AG08395 (cell line): ENCODE measurements around the gene VEPH1.

Source experiments
- DNase-seq: peaks from one replicate; pipeline ENCODE4 v3.0.0; 2012; ENCODE audit warnings: mixed read lengths, low spot score

The VEPH1 gene

GRCh38 chr3:157477441-157477840 is 25.8 kb downstream of the VEPH1 start:
- no peak for DNase-seq

- peak; percentile 24 for DNase-seq
Observed at GRCh38 chr3:157475921-157476414, 27.2 kb downstream of the VEPH1 start.

DNA sequence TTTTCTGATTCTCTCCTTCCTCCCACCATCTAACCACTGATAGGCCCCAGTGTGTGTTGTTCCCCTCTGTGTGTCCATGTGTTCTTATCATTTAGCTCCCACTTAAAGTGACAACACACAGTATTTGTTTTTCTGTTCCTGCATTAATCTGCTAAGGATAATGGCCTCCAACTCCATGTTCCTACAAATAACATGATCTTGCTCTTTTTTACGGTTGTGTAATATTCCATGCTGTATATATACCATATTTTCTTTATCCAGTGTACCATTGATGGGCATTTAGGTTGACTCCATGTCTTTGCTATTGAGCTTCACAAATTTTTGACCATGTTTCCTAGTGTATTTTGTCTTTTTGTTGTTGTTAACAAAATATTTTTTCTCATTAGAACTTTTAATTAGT is 30.6 kb downstream of the VEPH1 start:
- no peak for DNase-seq

GRCh38 chr3:157471064-157471463 is 32.2 kb downstream of the VEPH1 start:
- DNase-seq, result no peak

DNA sequence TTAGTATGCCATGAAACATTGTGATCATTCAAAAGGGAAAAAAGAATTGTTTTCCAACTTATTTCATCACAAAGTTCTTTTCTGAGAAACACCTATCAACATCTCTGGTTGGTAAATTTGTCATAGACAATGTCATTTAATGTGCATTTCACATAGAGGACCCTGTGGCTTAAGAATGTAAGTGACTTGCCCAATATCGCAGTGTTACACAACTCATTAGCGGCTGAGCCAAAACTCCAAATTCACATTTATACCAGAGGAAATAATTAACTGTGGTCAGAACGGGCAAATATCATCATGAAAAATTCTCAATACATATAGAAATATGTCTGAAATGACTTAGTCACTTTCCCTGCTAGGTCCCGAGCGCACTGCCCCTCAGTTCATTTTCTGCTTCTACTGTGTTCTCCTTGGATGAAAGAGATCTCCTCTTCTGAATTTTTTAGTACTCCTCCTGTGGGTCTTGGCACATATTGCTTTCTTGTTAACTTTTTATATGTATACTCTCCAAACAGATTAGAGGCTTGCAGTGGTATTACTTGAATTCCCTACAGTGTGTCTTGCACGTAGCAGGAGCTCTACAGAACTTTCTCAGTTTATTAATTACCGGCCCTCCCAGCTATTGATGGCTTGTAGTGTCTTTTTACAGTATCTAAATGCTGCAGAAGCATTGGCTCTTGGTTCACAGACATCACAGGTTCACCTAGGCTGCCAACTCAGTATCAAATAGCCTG is 33.5 kb downstream of the VEPH1 start:
- no peak for DNase-seq

- peak; percentile 56 for DNase-seq
Observed at GRCh38 chr3:157467200-157467599, 36.0 kb downstream of the VEPH1 start.

DNA sequence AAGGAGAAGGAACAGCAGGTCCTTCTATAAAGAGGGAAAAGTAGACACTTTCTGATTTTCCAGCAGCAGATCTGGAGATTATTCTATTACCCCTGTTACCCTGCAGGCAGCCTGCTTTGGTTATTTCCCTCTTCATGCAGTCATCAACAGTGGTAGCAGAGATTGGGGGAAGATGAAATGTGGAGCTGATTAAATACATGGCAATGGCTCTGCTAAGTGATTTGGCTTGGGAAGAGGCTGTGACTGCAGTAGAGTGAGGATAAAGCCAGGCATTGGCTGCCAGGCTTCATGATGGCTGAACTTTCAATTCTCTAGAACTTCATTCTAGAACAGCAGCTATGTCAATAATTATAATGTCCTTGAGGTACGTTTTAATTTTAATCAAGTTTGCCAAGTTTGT is 37.5 kb downstream of the VEPH1 start:
- no peak for DNase-seq

GRCh38 chr3:157464321-157464720 is 38.9 kb downstream of the VEPH1 start:
- DNase-seq, result no peak

GRCh38 chr3:157463816-157464215 is 39.4 kb downstream of the VEPH1 start:
- DNase-seq, result no peak

DNA sequence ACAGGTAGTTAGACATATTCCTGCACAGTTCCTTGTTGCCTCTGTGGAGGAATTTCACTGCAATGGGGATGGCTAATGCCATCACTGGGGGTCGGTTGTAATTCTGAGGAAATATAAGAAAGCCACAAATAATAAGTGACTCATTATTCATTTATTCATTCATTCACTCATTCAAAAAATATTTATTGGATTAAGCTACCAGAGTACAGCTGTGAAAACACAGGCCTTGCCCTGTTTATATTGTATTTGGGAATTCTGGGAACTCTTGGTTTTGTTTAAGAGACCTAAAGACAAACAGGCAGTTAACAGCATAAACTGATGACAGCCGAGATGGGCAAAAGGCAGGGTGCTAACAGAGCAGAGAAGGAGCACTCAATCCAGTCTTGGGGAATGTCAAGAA is 43.0 kb downstream of the VEPH1 start:
- DNase-seq, result no peak

DNA sequence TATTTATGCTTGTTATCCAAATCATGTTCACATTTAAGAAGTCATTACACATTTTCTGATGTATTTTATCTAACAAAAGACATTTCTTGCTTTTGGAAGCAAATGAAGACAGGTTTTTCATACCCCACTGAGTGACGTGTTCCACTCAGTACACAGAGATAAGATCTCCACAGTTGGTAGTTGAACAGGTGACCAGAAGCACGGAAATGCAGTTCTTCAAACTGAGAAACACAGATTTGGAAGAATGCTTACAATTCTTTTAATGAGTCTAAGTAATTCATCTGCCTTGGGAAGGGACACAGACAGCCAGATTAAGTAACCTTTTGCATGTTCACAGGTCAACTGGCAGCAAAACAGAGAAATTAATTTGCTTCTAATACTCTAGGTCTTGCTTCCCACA is 43.5 kb downstream of the VEPH1 start:
- DNase-seq, result no peak

GRCh38 chr3:157453824-157454223 is 49.4 kb downstream of the VEPH1 start:
- DNase-seq, result no peak

DNA sequence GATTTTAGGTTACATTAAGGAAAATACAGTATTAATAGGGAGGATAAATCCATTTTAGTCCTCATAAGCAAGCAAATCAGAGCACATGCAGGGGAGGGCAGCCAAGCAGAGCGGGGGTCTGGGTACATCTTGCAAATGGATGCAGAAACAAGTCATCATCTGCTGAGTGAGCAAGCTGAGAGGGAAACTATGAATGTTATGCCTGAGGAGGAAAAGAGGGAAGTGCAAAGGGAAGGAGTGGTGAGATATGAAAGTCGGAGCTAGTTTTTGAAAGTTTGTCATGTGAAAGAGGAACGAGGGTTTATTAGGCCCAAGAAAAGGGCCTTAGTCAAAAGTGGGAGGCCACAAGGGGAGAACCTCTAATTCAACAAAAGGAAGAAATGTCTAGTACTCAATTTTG is 51.1 kb downstream of the VEPH1 start:
- no peak for DNase-seq

DNA sequence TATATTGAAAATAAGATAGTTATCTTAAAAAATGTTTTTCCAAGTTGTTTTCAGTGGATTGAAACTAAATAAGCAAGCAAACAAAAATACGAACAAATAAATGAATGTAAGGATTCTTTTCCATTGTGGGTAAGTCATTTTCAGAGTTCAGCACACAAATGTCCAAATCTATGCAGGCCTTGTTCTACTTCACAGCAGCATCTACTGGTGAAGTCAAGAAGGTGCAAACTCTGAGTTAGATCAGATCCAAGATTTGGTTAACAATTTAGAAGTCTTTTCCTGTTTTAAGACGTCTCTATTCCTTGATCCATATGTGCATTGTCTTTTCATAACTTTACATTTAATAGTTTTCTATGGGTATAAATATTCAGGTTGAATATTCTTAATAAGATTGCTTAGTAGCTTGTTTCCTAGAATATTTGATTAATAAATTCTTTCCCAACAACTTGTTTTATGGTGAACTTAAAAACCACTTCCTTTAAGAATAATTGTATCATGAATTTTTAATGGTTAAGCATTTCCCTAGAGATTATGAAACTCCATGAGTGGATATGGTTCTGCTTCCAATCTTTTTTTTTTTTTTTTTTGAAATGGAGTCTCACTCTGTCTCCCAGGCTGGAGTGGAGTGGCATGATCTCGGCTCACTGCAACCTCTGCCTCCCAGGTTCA is 56.1 kb downstream of the VEPH1 start:
- DNase-seq, result peak; percentile 53

- no peak for DNase-seq
Observed at GRCh38 chr3:157445857-157446256, 57.4 kb downstream of the VEPH1 start.

DNA sequence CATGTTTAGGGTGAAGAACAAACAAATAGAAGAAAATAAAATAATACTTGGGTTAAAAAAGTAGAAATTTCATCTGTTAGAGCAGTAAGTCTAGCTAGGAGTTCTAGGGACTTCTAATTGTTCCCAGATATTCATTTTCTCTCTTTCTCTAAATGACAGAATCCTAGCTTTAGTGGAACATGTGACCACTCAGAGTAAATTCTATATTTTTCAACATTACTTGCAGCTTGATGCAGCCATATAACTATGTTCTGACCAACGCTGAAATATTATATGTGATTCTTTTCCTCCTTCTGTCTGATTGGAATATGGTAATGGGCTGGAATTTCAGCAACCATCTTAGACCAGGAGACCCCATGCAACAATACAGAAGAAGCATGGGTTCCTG is 58.4 kb downstream of the VEPH1 start:
- no peak for DNase-seq

DNA sequence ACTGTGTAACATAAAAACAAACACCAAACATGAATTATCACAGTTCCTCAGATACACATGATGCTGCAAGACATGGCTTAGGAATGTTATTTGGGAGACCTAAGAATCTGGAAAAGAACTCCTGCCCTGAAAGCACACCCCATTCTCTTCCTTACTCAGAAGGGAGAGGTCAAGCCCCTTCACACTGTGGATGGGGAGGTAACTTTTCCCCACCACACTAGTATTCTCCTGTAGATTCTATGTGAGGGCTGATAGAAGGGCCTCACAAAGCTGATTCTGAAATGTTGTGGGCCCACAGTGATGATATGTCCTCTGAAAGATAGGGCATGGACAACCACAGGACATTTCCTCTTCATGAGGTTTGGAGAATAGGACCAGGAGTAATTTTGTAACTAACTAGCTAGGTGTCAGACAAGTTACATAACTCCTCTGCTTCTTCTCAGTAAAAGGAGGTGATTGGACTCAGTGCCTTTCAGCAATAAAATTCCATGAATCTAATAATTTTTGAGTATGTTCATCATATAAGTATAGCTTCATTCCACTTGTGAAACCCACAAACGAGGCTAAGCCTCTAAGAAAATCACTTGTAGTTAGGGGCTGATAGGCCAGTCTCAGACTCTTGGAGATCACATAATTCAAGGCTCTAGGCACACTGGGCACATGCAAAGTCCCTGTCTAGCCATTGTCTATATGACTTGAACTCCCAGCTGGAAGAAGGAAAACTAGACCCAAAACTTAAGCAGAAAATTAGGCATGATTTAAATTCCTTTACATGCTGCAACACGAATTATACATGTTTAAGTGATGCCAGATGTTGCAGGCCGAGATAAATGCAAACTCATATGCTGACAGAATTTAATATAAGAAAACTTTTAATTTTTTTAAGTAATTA is 59.1 kb downstream of the VEPH1 start:
- no peak for DNase-seq

GRCh38 chr3:157442729-157443128 is 60.5 kb downstream of the VEPH1 start:
- DNase-seq, result no peak

DNA sequence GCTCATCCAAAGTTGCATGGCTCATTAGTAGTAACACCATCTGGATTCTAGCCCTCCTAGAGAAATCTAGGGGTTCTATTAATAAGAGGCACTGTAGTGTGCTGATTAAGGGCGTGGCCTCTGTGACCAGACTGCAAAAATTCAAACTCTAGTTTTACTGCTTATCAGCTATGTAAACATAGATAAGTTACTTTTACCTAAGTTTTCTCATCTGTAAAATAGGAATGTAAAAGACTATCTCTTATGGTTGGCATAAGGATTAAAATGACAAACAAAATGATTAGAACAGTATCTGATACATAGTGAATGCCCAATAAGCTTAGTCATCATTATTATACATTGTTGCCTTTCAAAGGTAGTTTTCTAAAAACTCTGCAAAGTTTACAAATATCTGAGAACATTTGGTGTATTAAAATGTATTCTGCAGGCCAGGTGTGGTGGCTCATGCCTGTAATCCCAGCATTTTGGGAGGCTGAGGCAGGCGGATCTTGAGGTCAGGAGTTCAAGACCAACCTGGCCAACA is 62.1 kb downstream of the VEPH1 start:
- no peak for DNase-seq

GRCh38 chr3:157438194-157438730 is 65.0 kb downstream of the VEPH1 start:
- peak; percentile 12 for DNase-seq

DNA sequence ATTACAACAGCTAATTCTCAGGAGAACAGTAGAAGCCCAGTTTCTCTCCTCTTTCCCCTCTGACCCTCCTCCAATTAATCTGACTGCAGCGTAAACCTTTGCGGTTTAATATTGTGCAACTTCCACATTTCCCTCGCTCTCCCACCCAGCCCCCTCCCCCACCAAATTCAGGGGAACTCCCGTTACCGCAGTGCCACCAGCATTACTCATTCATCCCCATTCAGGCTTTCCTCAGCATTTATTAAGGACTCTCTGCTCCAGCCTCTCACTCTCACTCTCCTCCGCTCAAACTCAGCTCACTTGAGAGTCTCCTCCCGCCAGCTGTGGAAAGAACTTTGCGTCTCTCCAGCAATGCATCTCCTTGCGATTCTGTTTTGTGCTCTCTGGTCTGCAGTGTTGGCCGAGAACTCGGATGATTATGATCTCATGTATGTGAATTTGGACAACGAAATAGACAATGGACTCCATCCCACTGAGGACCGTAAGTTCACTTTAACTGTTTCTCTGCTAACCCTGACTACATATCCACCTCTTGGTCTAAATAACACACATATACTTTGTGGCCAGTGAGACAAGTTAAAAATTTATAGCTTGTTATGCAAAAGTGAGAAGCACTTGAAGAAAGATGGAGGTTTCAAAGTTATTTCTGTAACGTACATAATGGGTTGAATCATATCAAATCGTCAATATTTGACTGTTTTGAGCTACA is 66.5 kb downstream of the VEPH1 start, which contains the start of gene PTX3:
Gene PTX3 (plus strand): TSS at position 268 of the 709 bp plus-strand sequence. CDS start 84 bp downstream, at position 352.
- DNase-seq, result peak; percentile 67
